HL-60/S4 treated with phorbol 12-myristate 13-acetate at 8.2 ng/mL for 4 days and 3 days (cell line): Measurements from ENCODE around the gene KCTD17.

Source experiments
- in situ Hi-C: fragments of 300-500 bp; cut with MboI; formaldehyde crosslinking; loops from 2 replicates; pipeline ENCODE4 v1.15.0; 2022; ENCODE audit warnings: low sequenced_read_pairs

Gene KCTD17

DNA sequence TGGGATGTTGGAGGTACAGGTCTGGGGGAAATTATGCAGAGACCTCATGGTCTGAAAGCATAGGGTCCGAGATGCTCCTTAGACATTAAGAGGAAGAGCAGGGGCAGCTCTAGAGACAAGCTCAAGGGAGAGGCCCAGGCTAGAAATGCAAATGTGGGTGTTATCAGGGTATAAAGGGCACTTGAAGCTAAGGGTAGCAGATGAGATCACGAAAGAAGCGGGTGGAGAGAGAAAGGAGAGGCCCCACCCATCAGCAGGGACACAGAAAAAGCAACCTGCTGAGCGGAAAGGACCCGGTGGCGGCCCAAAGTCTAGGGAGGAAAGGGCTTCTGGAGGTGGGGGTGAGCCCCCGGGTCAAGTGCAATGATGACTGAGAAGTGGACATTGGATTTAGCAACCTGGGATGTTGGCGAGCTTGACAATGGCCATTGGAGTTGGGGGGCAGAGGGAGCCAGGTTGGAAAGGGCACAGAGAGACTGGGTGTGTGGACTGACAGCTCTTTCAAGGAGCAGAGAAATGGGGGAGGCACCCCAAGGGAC lies 49.1 kb downstream of the KCTD17 start:
- in situ Hi-C loops = no loop called here

DNA sequence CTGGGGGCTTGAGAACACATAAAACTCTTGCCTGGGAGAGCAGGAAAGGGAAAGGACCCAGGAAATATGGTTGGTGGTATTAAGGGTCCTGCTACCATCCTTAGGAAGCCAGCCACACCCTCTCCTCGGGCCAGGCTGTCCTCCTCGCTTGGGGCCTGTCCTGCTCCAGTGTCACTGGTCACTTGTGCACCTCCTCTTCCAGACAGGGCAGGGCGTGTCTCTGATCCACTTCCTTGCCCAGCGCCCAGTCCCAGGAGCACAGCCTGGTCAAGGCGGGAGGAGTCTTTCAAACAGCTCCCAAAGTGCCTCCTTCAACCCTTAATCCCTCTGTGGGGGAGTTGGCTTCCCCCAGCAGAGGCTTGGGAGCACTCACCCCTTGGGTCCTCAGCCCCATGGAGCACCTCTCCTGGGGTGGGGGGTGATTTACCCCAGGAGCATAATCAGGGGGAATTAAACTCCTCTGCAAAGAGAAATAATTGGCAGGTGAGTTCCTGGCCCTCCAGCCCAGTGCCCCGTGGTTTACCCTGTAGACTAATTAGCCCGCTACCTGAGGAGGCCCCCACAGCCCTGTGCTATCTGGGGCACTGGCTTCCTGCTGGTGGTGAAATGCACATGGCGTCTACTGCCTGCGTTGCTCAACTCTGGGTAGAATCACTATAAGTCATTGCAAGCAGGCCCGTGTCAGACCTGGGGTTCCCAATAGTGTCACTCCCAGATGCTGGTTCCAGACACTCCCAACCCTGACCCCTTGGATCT lies 49.9 kb downstream of the KCTD17 start:
- in situ Hi-C loops = no loop called here

DNA sequence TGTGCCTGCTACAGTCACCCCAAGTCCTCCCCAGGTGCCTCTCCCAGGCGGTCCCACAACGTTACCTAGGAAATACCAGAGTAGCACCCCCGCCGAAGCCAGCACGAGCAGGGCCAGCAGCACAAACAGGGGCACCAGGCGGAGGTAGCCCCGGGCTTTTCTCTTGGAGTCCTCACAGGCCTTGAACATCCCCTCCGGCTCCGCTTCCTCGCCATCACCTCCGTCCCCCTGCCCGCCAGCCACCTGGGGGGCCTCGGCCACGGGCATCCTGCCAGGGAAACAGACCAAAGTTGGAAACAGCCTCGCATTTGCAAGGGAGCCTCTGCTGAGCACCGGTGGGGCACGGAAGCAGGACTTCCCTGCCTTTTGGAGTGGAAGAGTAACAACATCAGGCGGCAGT lies 51.6 kb downstream of the KCTD17 start:
- in situ Hi-C loops = no loop called here

DNA sequence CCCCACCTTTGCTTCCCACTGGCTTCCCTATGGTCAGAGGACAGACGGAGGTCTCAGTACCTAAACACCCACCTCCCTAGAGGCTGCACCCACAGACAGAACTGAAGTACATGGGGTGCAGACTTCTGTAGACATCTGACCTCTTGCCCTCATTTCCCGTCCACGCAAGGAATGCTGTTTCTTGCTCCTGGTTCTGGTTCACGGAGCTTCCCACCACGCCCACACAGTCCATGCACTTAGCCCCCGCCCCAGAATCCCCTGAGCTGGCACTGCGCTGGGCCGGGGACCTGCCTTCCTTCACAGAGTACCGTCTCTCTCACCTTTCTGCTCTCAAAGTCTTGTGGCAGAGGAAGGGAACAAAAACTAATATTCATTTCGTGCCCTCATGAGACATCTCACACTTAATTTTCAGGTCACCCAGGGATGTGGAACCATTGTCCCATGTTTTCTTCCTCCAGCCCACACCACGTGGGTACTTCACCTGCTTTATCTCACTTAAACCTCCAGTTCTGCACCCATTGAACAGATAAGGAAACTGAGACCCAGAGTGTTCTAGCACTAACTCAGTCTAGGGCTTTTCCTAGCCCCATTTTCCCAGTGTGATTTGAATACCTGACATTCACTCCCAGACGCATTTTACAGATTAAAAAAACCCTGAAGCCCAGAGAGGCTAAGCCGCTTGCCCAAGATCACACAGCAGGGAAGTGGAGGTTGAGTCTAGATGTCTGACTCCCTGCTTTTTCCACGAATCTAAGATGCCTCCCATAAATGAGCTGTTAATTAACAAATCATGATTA lies 52.3 kb downstream of the KCTD17 start:
- in situ Hi-C loops = no loop called here

DNA sequence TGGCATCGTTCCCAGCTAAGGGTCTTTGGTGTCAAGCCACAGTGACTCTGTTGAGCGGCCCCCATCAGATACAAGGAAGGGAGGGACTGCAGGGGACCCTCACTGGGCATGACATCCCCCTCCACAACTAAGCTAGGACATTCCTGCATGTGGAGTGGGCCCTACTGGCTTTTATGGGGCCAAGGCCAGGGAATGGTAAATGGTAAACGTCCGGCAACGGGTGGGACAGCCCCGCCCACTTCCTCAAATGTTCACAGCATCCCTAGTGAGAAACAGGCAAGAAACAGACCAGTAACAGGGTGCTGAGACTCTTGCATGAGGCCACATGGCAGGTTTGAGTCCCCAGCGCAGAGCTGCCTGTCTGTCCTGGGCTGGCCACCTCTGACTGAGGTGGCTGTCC lies 53.6 kb downstream of the KCTD17 start:
- in situ Hi-C loops = no loop called here

DNA sequence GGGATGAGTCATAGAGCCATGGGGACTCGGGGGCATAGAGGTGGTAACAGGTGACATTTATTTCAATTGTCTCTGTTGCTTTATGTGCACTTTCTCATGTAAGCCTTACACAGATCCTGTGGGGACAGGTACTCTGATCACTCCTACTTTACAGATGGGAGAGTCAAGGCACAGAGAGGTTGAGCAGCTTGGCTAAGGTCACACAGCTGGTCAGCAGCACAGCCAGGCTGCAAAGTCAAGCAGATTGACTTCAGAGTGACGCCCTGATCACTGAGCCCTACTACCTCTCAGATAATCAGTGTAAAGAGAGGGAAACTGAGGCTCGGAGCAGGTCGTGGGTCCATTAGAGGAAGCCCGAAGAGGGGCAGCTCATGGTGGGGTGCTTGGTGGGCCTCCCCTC lies 54.4 kb downstream of the KCTD17 start:
- in situ Hi-C loops = no loop called here

DNA sequence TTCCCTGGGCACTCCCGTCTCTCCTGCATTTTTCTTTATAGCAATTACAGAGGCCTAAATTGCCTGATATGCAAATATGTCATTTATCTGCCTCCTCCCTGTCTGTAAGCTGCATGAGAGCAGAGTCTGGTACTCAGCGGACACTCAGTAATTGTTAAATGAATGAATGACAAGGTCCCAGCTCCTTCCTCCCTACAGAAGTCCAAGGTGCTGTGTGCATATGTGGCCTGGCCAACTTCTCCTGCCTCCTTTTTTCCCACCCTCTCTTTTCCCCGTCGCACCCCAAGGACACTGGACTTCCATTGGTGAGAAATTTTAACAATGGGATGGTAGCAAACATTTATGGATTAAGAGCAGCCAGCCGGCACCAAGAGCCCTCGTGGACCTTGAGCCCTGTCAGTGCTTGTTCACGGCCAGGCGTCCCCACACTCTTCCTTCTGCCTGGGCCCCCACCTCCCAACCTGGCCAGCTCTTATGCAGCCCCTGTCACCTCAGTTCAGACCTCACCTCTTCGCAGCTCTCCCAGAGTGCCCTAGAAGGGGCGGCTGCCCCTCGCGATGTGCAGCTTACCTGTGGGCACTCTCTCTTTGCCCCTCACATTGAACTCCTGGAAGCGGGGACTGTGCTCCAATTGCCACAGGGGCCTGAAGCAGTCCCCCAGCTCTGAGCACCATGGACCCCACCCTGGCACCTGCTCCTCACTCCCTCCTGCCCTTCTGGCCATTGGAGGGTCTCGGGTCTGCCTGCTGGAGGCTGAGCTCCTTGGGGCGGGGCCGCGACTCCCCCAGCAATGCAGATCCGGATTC lies 56.5 kb downstream of the KCTD17 start:
- in situ Hi-C loops = no loop called here

DNA sequence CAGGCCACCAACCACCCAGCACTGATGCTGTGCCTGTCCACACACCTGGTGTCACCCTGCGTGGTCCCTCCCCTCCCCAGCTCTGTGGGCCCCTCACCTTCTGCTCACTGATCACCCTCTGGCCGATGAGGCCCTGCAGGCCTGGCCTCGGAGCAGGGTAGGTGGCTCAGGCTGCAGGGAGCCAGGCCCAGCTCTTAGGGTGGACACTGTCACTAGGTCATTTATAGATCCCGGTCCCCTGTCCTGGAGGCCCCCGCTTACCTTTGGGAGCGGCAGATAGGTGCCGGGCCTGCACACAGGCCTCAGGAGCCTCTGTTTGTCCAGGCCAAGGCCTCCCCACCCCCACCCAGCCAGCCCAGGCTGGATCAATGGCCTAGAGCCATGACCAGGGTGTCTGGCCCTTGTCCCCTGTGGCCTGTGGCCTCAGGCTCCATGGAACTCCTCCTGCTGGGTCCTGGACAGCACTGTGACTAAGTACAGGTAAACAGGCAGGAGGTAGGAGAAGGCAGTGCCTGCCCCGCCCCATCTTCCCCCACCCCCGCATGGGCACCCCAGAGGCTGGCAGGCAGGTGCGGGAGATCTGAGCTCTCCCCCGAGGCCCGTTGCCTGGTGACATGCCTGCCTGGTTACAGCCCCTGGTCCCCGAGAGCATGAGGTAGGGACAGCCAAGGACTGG lies 57.8 kb downstream of the KCTD17 start, which contains the start of gene TMPRSS6:
Gene TMPRSS6 (minus strand): TSS at position 472 of the 676 bp plus-strand sequence. CDS start 6,296 bp downstream, outside the sequence.
- in situ Hi-C loops = no loop called here

DNA sequence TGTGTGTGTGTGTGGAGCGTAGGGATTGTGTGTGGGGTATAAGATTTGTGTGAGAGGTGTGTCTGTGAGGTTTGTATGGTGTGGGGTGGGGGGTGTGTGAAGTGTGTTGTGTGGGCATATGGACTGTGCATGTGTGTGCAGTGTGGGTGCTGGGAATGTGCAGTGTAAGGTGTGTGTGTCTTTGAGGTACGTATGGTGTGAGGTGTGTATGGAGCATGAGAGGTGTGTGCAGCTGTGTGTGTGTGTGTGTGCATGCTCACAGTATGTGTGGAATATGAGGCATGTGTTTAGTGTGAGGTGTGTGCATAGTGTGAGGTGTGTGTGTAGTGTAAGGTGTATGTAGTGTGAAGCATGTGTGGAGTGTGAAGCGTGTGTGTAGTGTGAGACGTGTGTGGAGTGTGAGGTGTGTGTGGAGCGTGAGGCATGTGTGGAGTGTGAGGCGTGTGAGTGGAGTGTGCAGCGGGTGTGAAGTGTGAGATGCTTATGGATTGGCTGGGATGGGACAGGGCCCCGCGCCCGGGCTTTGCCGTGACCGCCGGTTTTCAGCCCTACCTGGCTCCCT lies 59.7 kb downstream of the KCTD17 start:
- in situ Hi-C loops = no loop called here

DNA sequence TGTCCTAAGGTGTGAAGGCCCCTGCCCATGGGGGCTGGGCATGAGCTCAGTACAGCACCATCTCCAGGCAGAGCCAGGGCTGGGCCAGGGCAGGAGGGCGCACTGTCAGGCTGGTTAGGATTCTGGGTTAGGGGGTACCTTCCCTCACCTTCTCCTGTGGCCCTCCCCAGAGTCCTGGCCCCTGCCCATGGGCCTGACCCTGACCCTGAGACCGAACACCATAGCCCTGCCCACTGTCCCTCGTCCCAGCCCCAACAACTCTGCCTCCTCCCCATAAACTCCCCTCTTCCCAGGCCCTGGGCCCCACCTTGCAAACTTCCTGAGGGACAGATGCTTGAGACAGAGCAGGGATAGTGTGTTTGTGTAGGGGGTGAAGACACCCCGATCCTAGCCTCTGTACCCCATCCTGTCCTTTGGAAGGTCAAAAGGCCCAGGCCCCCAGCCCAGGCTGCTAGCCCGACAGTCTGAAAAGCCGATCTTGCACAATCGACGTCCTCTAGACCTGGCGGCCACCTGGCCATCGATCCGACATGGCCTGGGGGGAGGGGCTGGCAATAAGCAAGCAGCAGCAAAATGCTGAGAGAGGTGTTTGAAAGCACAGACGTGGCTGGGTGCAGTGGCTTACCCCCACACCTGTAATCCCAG lies 60.7 kb downstream of the KCTD17 start:
- in situ Hi-C loops = no loop called here
